Endothelial cell of umbilical vein (primary cell): ENCODE measurements around the gene BACH2. TPM values are rescaled to one million over a fixed set of nuclear protein-coding genes. Genes with fewer than 3 reads are reported as not detected.

ENCODE experiments used
- BruUV-seq: library from RNA; stranded (reverse); fragments of 400-500 nt; replicated peaks from 2 replicates; lab custom pipeline; 2021; lab: Mats Ljungman, UMichigan
- CTCF ChIA-PET: fragments of 300-600, 350-600 bp; sonication (Branson Sonifier 250); formaldehyde crosslinking; loops from one replicate; lab custom pipeline; 2021; ENCODE audit warnings: antibody characterized with exemption, inconsistent platforms; lab: Charles Lee
- POLR2A ChIA-PET: fragments of 300-600, 350-600 bp; sonication (Branson Sonifier 250); formaldehyde crosslinking; loops from one replicate; lab custom pipeline; 2021; ENCODE audit warnings: antibody characterized with exemption, inconsistent platforms; lab: Charles Lee
- DNase-seq: peaks from one replicate; pipeline ENCODE4 v3.0.0-alpha.2; 2011; ENCODE audit warnings: low read depth, low spot score
- FAIRE-seq: peaks from 2 replicates; lab custom pipeline; 2011; peaks lifted over from hg19 to GRCh38; lab: Jason Lieb, UNC
- H2AFZ ChIP-seq: 2 replicates; pipeline ENCODE4 v1.6.0; 2012; ENCODE audit warnings: low read depth, low read length, control low read depth, inconsistent platforms
- H3K27ac ChIP-seq: 2 replicates; pipeline ENCODE4 v1.5.1; 2011; ENCODE audit warnings: low read depth, mild to moderate bottlenecking, control low read depth, low read length, moderate library complexity; ENCODE audit not compliant: insufficient read depth
- H3K27me3 ChIP-seq, 2 experiments: 2 replicates each; pipeline versions ENCODE4 v1.6.0 to v1.6.1; 2011; ENCODE audit warnings: low read length in 2 of 2, mixed read lengths in 1 of 2; ENCODE audit not compliant: control insufficient read depth in 2 of 2, insufficient read depth in 2 of 2
- H3K36me3 ChIP-seq, 2 experiments: 2 replicates in 1 of 2; 3 replicates in 1 of 2; pipeline ENCODE4 v1.5.1; 2011; ENCODE audit warnings: low read length in 2 of 2, mild to moderate bottlenecking in 1 of 2, moderate library complexity in 1 of 2; ENCODE audit not compliant: control insufficient read depth in 2 of 2, insufficient read depth in 2 of 2; ENCODE audit errors: extremely low read depth in 1 of 2
- H3K4me1 ChIP-seq: 3 replicates; pipeline ENCODE4 v1.5.1; 2011; ENCODE audit warnings: mild to moderate bottlenecking, low read length; ENCODE audit not compliant: control insufficient read depth, insufficient read depth; ENCODE audit errors: extremely low read depth
- H3K4me2 ChIP-seq: 2 replicates; pipeline ENCODE4 v1.6.1; 2011; ENCODE audit warnings: low read length, control low read depth, mixed read lengths; ENCODE audit not compliant: insufficient read depth
- H3K4me3 ChIP-seq, 3 experiments: fragments of 200-600 bp in 1 of 3; sonication (generic), shearing (Covaris generic) in 1 of 3; replicated peaks in 1 of 3; 2 replicates each; pipeline ENCODE4 v1.5.1; 2011 to 2016; ENCODE audit warnings: control low read depth in 3 of 3, low read length in 3 of 3, mild to moderate bottlenecking in 2 of 3, inconsistent platforms in 1 of 3, low read depth in 1 of 3, moderate library complexity in 1 of 3; ENCODE audit not compliant: insufficient read depth in 1 of 3
- H3K79me2 ChIP-seq: 2 replicates; pipeline ENCODE4 v1.6.0; 2012; ENCODE audit warnings: low read length, inconsistent platforms; ENCODE audit not compliant: control insufficient read depth, insufficient read depth
- H3K9ac ChIP-seq: replicated peaks from 2 replicates; pipeline ENCODE3; 2011; ENCODE audit warnings: low read length, control low read depth; ENCODE audit not compliant: insufficient read depth; ENCODE audit errors: extremely low read depth
- H3K9me1 ChIP-seq: replicated peaks from 3 replicates; pipeline ENCODE4 v1.6.0; 2011; ENCODE audit warnings: mild to moderate bottlenecking, low read length; ENCODE audit not compliant: control insufficient read depth, insufficient read depth; ENCODE audit errors: extremely low read depth
- H3K9me3 ChIP-seq: replicated peaks from 2 replicates; pipeline ENCODE4 v1.5.1; 2012; ENCODE audit warnings: low read length, inconsistent platforms; ENCODE audit not compliant: control insufficient read depth, insufficient read depth
- H4K20me1 ChIP-seq: replicated peaks from 2 replicates; pipeline ENCODE3; 2011; ENCODE audit warnings: mild to moderate bottlenecking, low read length; ENCODE audit not compliant: control insufficient read depth, insufficient read depth; ENCODE audit errors: extremely low read depth
- CTCF ChIP-seq, 2 donors: IDR thresholded peaks; 1 replicate in 1 of 2; 2 replicates in 1 of 2; pipeline ENCODE4 v1.5.1; 2011; ENCODE audit warnings: low read length in 2 of 2, mild to moderate bottlenecking in 2 of 2, moderate library complexity in 2 of 2, control low read depth in 1 of 2, inconsistent platforms in 1 of 2, low read depth in 1 of 2; ENCODE audit not compliant: insufficient read depth in 1 of 2; ENCODE audit errors: extremely low read depth in 1 of 2
- EZH2 ChIP-seq: IDR thresholded peaks from 2 replicates; pipeline ENCODE4 v1.6.1; 2012; ENCODE audit warnings: borderline replicate concordance, low read depth, mild to moderate bottlenecking, moderate library complexity, low read length, inconsistent platforms; ENCODE audit not compliant: severe bottlenecking
- FOS ChIP-seq: IDR thresholded peaks from 2 replicates; pipeline ENCODE4 v1.6.1; 2011; ENCODE audit warnings: mild to moderate bottlenecking, low read length, moderate library complexity, borderline replicate concordance; ENCODE audit not compliant: insufficient read depth
- GATA2 ChIP-seq: IDR thresholded peaks from 2 replicates; pipeline ENCODE4 v1.7.0; 2011; ENCODE audit warnings: low read depth, mild to moderate bottlenecking, moderate library complexity, mixed read lengths, low read length; ENCODE audit not compliant: insufficient read length, insufficient read depth
- JUN ChIP-seq: IDR thresholded peaks from 2 replicates; pipeline ENCODE4 v1.6.1; 2011; ENCODE audit warnings: borderline replicate concordance, low read depth; ENCODE audit not compliant: insufficient read length, insufficient read depth
- MYC ChIP-seq: IDR thresholded peaks from one replicate; pipeline ENCODE4 v1.6.1; 2011; ENCODE audit warnings: mild to moderate bottlenecking, low read depth, low read length
- POLR2A ChIP-seq: IDR thresholded peaks from 2 replicates; pipeline ENCODE4 v1.6.1; 2012; ENCODE audit warnings: low read depth, mild to moderate bottlenecking, control low read depth, low read length
- POLR2AphosphoS5 ChIP-seq: IDR thresholded peaks from 2 replicates; pipeline ENCODE4 v1.6.1; 2012; ENCODE audit warnings: low read depth, mild to moderate bottlenecking, control low read depth, low read length, moderate library complexity; ENCODE audit not compliant: insufficient read depth
- dilution Hi-C: fragments of 300-500 bp; cut with MboI; formaldehyde crosslinking; loops from one replicate; pipeline ENCODE4 v1.15.0; 2019; ENCODE audit warnings: low sequenced_read_pairs; ENCODE audit not compliant: extremely low pct_ligation_motif_present
- intact Hi-C: fragments of 100-400 bp; cut with micrococcal nuclease; formaldehyde crosslinking; loops from one replicate; pipeline ENCODE4 v1.10.0; 2022
- polyA plus RNA-seq, 4 experiments: library from polyadenylated mRNA; depleted of rRNA in 3 of 4; stranded (reverse) in 3 of 4; unstranded in 1 of 4; fragments of >200 nt; gene quantifications; 2 replicates each; pipeline versions ENCODE4 v1.2.1 to v1.2.3, GENCODE V29; 2011 to 2012; ENCODE audit warnings: missing spikeins in 1 of 4
- total RNA-seq: library from RNA; stranded (reverse); gene quantifications from 2 replicates; pipeline ENCODE4 v1.2.3, GENCODE V29; 2021
- TF ChIP-seq, protein P1 (sequence below): IDR thresholded peaks from 2 replicates; pipeline ENCODE4 v1.6.1; 2011; ENCODE audit not compliant: insufficient read depth, insufficient read length

Gene BACH2
- total and polyA plus RNA-seq, 2 donors (not counting 3 experiments of a cell fraction or from before 2014, with no cell fraction given) = 1.7 to 5.6 TPM

- ChIA-PET POLR2A (no interaction called here), CTCF (interaction anchor here (1.7 kb wide), 1 partner anchor 10 kb away, joined by 6 read pairs; no protein-coding TSS in a partner anchor)
- no TSS peak for BruUV-seq
- TF ChIP-seq MYC = no peak
- TF ChIP-seq, protein P1, sequence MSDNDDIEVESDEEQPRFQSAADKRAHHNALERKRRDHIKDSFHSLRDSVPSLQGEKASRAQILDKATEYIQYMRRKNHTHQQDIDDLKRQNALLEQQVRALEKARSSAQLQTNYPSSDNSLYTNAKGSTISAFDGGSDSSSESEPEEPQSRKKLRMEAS = no peak
- TF ChIP-seq CTCF (IDR thresholded peaks at IDR 0.05; ENCODE audit: extremely low read depth in 1 of 2, insufficient read depth in 1 of 2, low read depth in 1 of 2, low read length in 2 of 2) = no peak
- no peak for TF ChIP-seq POLR2AphosphoS5
- no peak for TF ChIP-seq JUN
- no peak for TF ChIP-seq EZH2
- no peak for TF ChIP-seq POLR2A
- no peak for TF ChIP-seq GATA2
- TF ChIP-seq FOS = no peak
- no peaks in the 10 kb centered on the region for H3K9me3 ChIP-seq
- H3K27me3 ChIP-seq = peaks cover 0 to 2% of the 10 kb centered on the region in 2 experiments
- no peaks in the 10 kb centered on the region for H3K36me3 ChIP-seq
- no peak overlapping the region for H3K4me2 ChIP-seq
- H3K27ac ChIP-seq = no peak overlapping the region
- no peaks in the 10 kb centered on the region for H3K9me1 ChIP-seq
- FAIRE-seq = no peak
- no peak overlapping the region for H3K4me3 ChIP-seq
- no peaks in the 10 kb centered on the region for H4K20me1 ChIP-seq
- no peaks in the 10 kb centered on the region for H3K79me2 ChIP-seq
- H3K9ac ChIP-seq = no peak overlapping the region
- dilution Hi-C loops = no loop called here
- H2AFZ ChIP-seq = no peak overlapping the region
- DNase-seq = no peak
- intact Hi-C loops = no loop called here
- H3K4me1 ChIP-seq = no peaks in the 10 kb centered on the region
Measured at GRCh38 chr6:90028995-90029635, 267.5 kb downstream of the BACH2 start.
